Ishikawa (cell line): ENCODE measurements around the gene GYG2.

ENCODE experiments used
- CEBPB ChIP-seq: IDR thresholded peaks from 2 replicates; pipeline ENCODE4 v1.6.1; 2012
- CREB1 ChIP-seq: IDR thresholded peaks from 2 replicates; pipeline ENCODE4 v1.6.1; 2012; ENCODE audit warnings: low read depth
- EGR1 ChIP-seq: IDR thresholded peaks from 2 replicates; pipeline ENCODE4 v1.6.1; 2012
- EP300 ChIP-seq: IDR thresholded peaks from 2 replicates; pipeline ENCODE4 v1.6.1; 2012; ENCODE audit warnings: borderline replicate concordance
- FOXM1 ChIP-seq: IDR thresholded peaks from 2 replicates; pipeline ENCODE4 v1.6.1; 2012; ENCODE audit warnings: low read depth, borderline replicate concordance
- NFIC ChIP-seq: IDR thresholded peaks from 2 replicates; pipeline ENCODE4 v1.6.1; 2012
- RAD21 ChIP-seq: IDR thresholded peaks from 2 replicates; pipeline ENCODE4 v1.6.1; 2012; ENCODE audit warnings: low read depth
- REST ChIP-seq: IDR thresholded peaks from 2 replicates; pipeline ENCODE4 v1.6.1; 2012; ENCODE audit warnings: low read depth, mild to moderate bottlenecking
- TEAD4 ChIP-seq: IDR thresholded peaks from 2 replicates; pipeline ENCODE4 v1.6.1; 2012
- USF1 ChIP-seq: IDR thresholded peaks from 2 replicates; pipeline ENCODE4 v1.6.1; 2012
- YY1 ChIP-seq: IDR thresholded peaks from 2 replicates; pipeline ENCODE4 v1.6.1; 2012; ENCODE audit warnings: low read depth
- TF ChIP-seq, protein P1 (sequence below): IDR thresholded peaks from 2 replicates; pipeline ENCODE4 v1.6.1; 2012

- TF ChIP-seq YY1 (no peak), CEBPB (no peak), EP300 (no peak), RAD21 (no peak), FOXM1 (no peak), REST (no peak), NFIC (no peak), EGR1 (no peak), TEAD4 (no peak), CREB1 (no peak), USF1 (no peak)
- TF ChIP-seq, protein P1, sequence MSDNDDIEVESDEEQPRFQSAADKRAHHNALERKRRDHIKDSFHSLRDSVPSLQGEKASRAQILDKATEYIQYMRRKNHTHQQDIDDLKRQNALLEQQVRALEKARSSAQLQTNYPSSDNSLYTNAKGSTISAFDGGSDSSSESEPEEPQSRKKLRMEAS, result no peak
Observed at GRCh38 chrX:2782171-2782570, 46.6 kb upstream of the GYG2 start.
